ENCODE results near the gene NXNL1. TPM values are rescaled to one million over a fixed set of nuclear protein-coding genes. Genes with fewer than 3 reads are reported as not detected.
"Not testable (repeated sequence)": the region's sequence is repeated elsewhere in the genome, so short reads cannot be mapped to it uniquely, and the experiment has no call there.

The NXNL1 gene
- total RNA-seq, 3 donors from 2014 or later: not detected

GRCh38 chr19:17491287-17491686 is 30.6 kb upstream of the NXNL1 start:
- Mint-ChIP-seq H3K9me3 (no peaks in the 10 kb centered on the region), H3K4me1 (ENCODE audit: low read depth) (peaks cover 38% of the 10 kb centered on the region), H3K4me3 (no peak overlapping the region), H3K36me3 (ENCODE audit: insufficient read depth) (no peaks in the 10 kb centered on the region), H3K27me3 (ENCODE audit: low read depth) (no peaks in the 10 kb centered on the region)
- DNase-seq: no peak
- no peak for ATAC-seq

- H3K4me3 Mint-ChIP-seq: no peak overlapping the region
- no peaks in the 10 kb centered on the region for H3K27me3 Mint-ChIP-seq (ENCODE audit: low read depth)
- ATAC-seq: no peak
- H3K4me1 Mint-ChIP-seq (ENCODE audit: low read depth): peaks cover 31% of the 10 kb centered on the region
- DNase-seq: no peak
- no peaks in the 10 kb centered on the region for H3K9me3 Mint-ChIP-seq
- no peaks in the 10 kb centered on the region for H3K36me3 Mint-ChIP-seq (ENCODE audit: insufficient read depth)
Measured at GRCh38 chr19:17490411-17490810, 29.7 kb upstream of the NXNL1 start.

GRCh38 chr19:17489392-17490030 is 28.8 kb upstream of the NXNL1 start:
- no peaks in the 10 kb centered on the region for H3K36me3 Mint-ChIP-seq (ENCODE audit: insufficient read depth)
- H3K27me3 Mint-ChIP-seq (ENCODE audit: low read depth): no peaks in the 10 kb centered on the region
- no peak overlapping the region for H3K4me3 Mint-ChIP-seq
- peaks cover 31% of the 10 kb centered on the region for H3K4me1 Mint-ChIP-seq (ENCODE audit: low read depth)
- no peak for DNase-seq
- ATAC-seq: no peak
- H3K9me3 Mint-ChIP-seq: no peaks in the 10 kb centered on the region

- H3K36me3 Mint-ChIP-seq (ENCODE audit: insufficient read depth): no peaks in the 10 kb centered on the region
- ATAC-seq: peak; percentile 97 to 98
- H3K4me3 Mint-ChIP-seq: peak overlapping the region; percentile 49
- no peaks in the 10 kb centered on the region for H3K9me3 Mint-ChIP-seq
- peak; percentile 68 for DNase-seq
- no peaks in the 10 kb centered on the region for H3K27me3 Mint-ChIP-seq (ENCODE audit: low read depth)
- H3K4me1 Mint-ChIP-seq (ENCODE audit: low read depth): peaks cover 31% of the 10 kb centered on the region
Measured at GRCh38 chr19:17488593-17489391, 28.1 kb upstream of the NXNL1 start.

- no peaks in the 10 kb centered on the region for H3K9me3 Mint-ChIP-seq
- no peak for DNase-seq
- no peak for ATAC-seq
- H3K4me3 Mint-ChIP-seq: no peak overlapping the region
- H3K27me3 Mint-ChIP-seq (ENCODE audit: low read depth): no peaks in the 10 kb centered on the region
- H3K4me1 Mint-ChIP-seq (ENCODE audit: low read depth): peaks cover 31% of the 10 kb centered on the region
- H3K36me3 Mint-ChIP-seq (ENCODE audit: insufficient read depth): no peaks in the 10 kb centered on the region
Measured at GRCh38 chr19:17487284-17488121, 26.8 kb upstream of the NXNL1 start.

- Mint-ChIP-seq H3K27me3 (ENCODE audit: low read depth) (no peaks in the 10 kb centered on the region), H3K4me3 (no peak overlapping the region), H3K36me3 (ENCODE audit: insufficient read depth) (no peaks in the 10 kb centered on the region), H3K9me3 (no peaks in the 10 kb centered on the region), H3K4me1 (ENCODE audit: low read depth) (peaks cover 29% of the 10 kb centered on the region)
- no peak for DNase-seq
- no peak for ATAC-seq
Measured at GRCh38 chr19:17486545-17487240, 26.0 kb upstream of the NXNL1 start.

- DNase-seq: no peak
- peaks cover 21% of the 10 kb centered on the region for H3K4me1 Mint-ChIP-seq (ENCODE audit: low read depth)
- no peaks in the 10 kb centered on the region for H3K9me3 Mint-ChIP-seq
- H3K27me3 Mint-ChIP-seq (ENCODE audit: low read depth): no peaks in the 10 kb centered on the region
- ATAC-seq: no peak
- no peak overlapping the region for H3K4me3 Mint-ChIP-seq
- H3K36me3 Mint-ChIP-seq (ENCODE audit: insufficient read depth): no peaks in the 10 kb centered on the region
Measured at GRCh38 chr19:17484520-17485185, 23.9 kb upstream of the NXNL1 start.

GRCh38 chr19:17483605-17484002 is 22.9 kb upstream of the NXNL1 start:
- no peak overlapping the region for H3K4me3 Mint-ChIP-seq
- peaks cover 11% of the 10 kb centered on the region for H3K4me1 Mint-ChIP-seq (ENCODE audit: low read depth)
- no peaks in the 10 kb centered on the region for H3K27me3 Mint-ChIP-seq (ENCODE audit: low read depth)
- H3K9me3 Mint-ChIP-seq: no peaks in the 10 kb centered on the region
- ATAC-seq (no peak), DNase-seq (no peak)
- H3K36me3 Mint-ChIP-seq (ENCODE audit: insufficient read depth): no peaks in the 10 kb centered on the region

GRCh38 chr19:17482877-17483604 is 22.3 kb upstream of the NXNL1 start:
- no peaks in the 10 kb centered on the region for H3K36me3 Mint-ChIP-seq (ENCODE audit: insufficient read depth)
- H3K4me3 Mint-ChIP-seq: no peak overlapping the region
- ATAC-seq (no peak), DNase-seq (no peak)
- peaks cover 7% of the 10 kb centered on the region for H3K4me1 Mint-ChIP-seq (ENCODE audit: low read depth)
- H3K27me3 Mint-ChIP-seq (ENCODE audit: low read depth): no peaks in the 10 kb centered on the region
- no peaks in the 10 kb centered on the region for H3K9me3 Mint-ChIP-seq

GRCh38 chr19:17481986-17482385 is 21.3 kb upstream of the NXNL1 start:
- no peak overlapping the region for H3K4me3 Mint-ChIP-seq
- H3K4me1 Mint-ChIP-seq (ENCODE audit: low read depth): no peaks in the 10 kb centered on the region
- no peaks in the 10 kb centered on the region for H3K9me3 Mint-ChIP-seq
- H3K27me3 Mint-ChIP-seq (ENCODE audit: low read depth): no peaks in the 10 kb centered on the region
- no peak for ATAC-seq
- H3K36me3 Mint-ChIP-seq (ENCODE audit: insufficient read depth): no peaks in the 10 kb centered on the region
- DNase-seq: no peak

- ATAC-seq: no peak
- DNase-seq: no peak
- Mint-ChIP-seq H3K9me3 (no peaks in the 10 kb centered on the region), H3K27me3 (ENCODE audit: low read depth) (no peaks in the 10 kb centered on the region), H3K4me3 (no peak overlapping the region), H3K36me3 (ENCODE audit: insufficient read depth) (no peaks in the 10 kb centered on the region), H3K4me1 (ENCODE audit: low read depth) (no peaks in the 10 kb centered on the region)
Measured at GRCh38 chr19:17479325-17479791, 18.6 kb upstream of the NXNL1 start.

GRCh38 chr19:17475541-17476115 is 14.9 kb upstream of the NXNL1 start:
- no peaks in the 10 kb centered on the region for H3K27me3 Mint-ChIP-seq (ENCODE audit: low read depth)
- DNase-seq (no peak), ATAC-seq (no peak)
- peaks cover 13% of the 10 kb centered on the region for H3K4me1 Mint-ChIP-seq (ENCODE audit: low read depth)
- no peak overlapping the region for H3K4me3 Mint-ChIP-seq
- no peaks in the 10 kb centered on the region for H3K36me3 Mint-ChIP-seq (ENCODE audit: insufficient read depth)
- no peaks in the 10 kb centered on the region for H3K9me3 Mint-ChIP-seq

- not testable (repeated sequence) for H3K4me3 Mint-ChIP-seq; ATAC-seq; H3K9me3 Mint-ChIP-seq; H3K27me3 Mint-ChIP-seq (ENCODE audit: low read depth); H3K36me3 Mint-ChIP-seq (ENCODE audit: insufficient read depth); DNase-seq
- peaks cover 13% of the 10 kb centered on the region for H3K4me1 Mint-ChIP-seq (ENCODE audit: low read depth)
Measured at GRCh38 chr19:17475011-17475540, 14.3 kb upstream of the NXNL1 start.

Measured in activated T-cell treated with anti-CD3 and anti-CD28 coated beads, Interleukin-2, amount 50 U/mL, for 4 hours (primary cell).